ENCODE data around the gene SYCE1L.

Gene SYCE1L

GRCh38 chr16:77206533-77206932 lies 7.3 kb downstream of the SYCE1L start:
- H3K4me3 ChIP-seq (ENCODE audit: low read length) = no peak overlapping the region
- DNase-seq (ENCODE audit: low read depth) = no peak
- no peak for TF ChIP-seq CTCF (conservative IDR thresholded peaks at IDR 0.05; ENCODE audit: low read length)

DNA sequence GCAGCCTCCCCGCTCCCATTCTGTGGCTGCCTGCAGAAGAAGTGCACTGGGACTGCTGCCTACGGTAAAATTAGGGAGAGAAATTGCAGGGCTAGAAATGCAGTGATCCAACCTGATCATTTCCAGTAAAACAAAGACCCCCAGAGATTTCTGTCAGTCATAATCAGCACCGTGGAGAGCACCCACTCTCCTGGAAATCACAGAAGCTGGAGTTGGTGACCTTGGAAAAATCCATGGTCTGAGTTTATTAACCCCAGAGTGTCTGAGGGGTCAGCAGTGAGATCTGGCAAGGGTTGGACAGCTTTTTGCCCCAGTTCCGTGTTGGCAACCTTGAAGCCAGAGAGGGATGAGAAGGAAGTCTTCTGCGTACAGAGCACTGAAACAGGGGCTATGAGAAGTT lies 7.8 kb downstream of the SYCE1L start:
- H3K4me3 ChIP-seq (ENCODE audit: low read length) = no peak overlapping the region
- TF ChIP-seq CTCF (conservative IDR thresholded peaks at IDR 0.05; ENCODE audit: low read length) = no peak
- no peak for DNase-seq (ENCODE audit: low read depth)

- no peak overlapping the region for H3K4me3 ChIP-seq (ENCODE audit: low read length)
- TF ChIP-seq CTCF (conservative IDR thresholded peaks at IDR 0.05; ENCODE audit: low read length) = no peak
- no peak for DNase-seq (ENCODE audit: low read depth)
Measured at GRCh38 chr16:77208382-77208781, 9.2 kb downstream of the SYCE1L start.

DNA sequence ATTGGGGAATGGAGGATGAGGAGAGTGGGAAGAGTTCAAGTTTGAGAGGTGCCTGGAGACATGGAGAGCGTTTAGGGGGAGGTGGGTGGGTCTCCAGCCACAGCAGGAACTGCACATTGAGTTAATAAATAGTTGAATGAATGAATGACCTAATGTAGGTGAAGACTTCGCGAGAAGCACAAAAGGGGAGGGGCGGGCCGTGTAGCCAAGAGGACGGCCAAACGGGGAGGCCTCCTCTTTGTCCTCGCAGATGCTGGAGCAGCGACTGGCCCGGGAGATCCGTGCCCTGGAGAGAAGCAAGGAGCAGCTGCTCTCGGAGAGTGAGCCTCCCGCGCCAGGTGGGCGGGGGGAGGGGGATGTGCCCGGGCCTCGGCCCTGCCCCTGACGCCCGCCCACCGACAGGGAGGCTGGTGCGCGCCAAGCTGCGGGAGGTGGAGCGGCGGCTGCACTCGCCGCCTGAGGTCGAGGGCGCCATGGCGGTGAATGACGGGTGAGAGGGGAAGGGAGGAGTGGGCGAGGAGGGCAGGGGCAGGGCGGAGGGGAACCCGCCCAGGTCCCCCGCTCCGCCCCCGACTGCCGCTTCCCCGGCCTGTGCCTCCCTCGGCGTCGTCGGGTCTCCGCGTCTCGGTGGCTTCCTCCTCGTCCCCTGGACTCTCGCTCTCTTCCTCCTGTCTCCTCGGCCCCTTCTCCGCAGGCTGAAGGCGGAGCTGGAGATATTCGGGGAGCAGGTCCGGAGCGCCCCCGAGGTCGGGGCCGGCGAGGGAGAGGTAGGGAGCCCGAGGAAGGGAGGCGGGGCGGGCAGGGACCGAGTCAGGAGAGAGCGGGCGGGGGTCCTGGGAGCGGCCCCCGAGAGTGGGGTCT lies 12.9 kb downstream of the SYCE1L start:
- no peak for TF ChIP-seq CTCF (conservative IDR thresholded peaks at IDR 0.05; ENCODE audit: low read length)
- peak overlapping the region; percentile 47 for H3K4me3 ChIP-seq (ENCODE audit: low read length)
- DNase-seq (ENCODE audit: low read depth) = no peak

GRCh38 chr16:77212741-77213541 lies 13.7 kb downstream of the SYCE1L start:
- no peak for TF ChIP-seq CTCF (conservative IDR thresholded peaks at IDR 0.05; ENCODE audit: low read length)
- DNase-seq (ENCODE audit: low read depth) = no peak
- H3K4me3 ChIP-seq (ENCODE audit: low read length) = peak overlapping the region; percentile 47

- no peak overlapping the region for H3K4me3 ChIP-seq (ENCODE audit: low read length)
Measured at GRCh38 chr16:77213542-77214106, 14.4 kb downstream of the SYCE1L start.

More at GRCh38 chr16:77213542-77214106, 14.4 kb downstream of the SYCE1L start:
- no peak for TF ChIP-seq CTCF (conservative IDR thresholded peaks at IDR 0.05; ENCODE audit: low read length)
- peak; percentile 83 for DNase-seq (ENCODE audit: low read depth)

Measured in AG10803 (cell line).